NCI-H345 (cell line): ENCODE data around the gene ARL15.
"Not testable (repeated sequence)": the region's sequence is repeated elsewhere in the genome, so short reads cannot be mapped to it uniquely, and the experiment has no call there.

ENCODE experiments used
- DNase-seq: peaks from one replicate; lab custom pipeline; 2025; lab: John Stamatoyannopoulos, UW

The ARL15 gene

DNA sequence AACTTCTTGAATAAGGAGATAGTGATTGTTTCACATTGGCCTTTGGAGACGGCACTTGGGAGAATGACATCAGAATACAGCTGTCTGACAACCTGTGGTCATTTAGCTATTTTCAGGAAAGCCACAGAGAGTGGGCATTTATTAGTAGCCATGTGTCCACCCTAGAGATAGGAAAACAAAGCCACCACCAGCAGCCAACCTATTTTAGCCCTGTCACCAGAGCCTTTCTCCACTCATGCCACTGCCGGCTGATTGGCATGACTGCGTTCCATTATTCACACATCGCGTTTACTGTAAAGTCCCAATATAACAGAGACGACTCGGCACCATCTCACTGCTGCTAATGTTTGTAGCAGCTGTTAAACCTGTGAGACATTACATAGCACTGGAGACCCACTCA is 419.9 kb downstream of the ARL15 start:
- no peak for DNase-seq

DNA sequence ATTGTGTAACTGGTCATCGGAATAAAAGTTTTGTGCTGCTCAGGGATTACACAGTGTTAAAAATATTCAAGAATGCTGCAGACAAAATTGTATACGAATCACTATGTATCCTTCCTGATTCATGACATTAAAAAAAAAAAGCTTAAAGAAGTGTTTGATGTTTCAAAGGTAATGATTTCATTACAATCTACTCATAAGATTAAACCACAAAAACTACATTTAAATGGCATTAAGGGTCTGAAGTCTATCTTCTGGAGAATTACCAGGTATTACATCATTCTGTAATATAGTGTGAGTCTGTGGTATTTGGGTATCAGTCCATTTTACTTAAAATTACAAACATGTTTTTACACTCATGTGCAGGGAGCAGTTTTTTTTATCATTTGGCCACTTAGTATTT is 425.5 kb downstream of the ARL15 start:
- no peak for DNase-seq

DNA sequence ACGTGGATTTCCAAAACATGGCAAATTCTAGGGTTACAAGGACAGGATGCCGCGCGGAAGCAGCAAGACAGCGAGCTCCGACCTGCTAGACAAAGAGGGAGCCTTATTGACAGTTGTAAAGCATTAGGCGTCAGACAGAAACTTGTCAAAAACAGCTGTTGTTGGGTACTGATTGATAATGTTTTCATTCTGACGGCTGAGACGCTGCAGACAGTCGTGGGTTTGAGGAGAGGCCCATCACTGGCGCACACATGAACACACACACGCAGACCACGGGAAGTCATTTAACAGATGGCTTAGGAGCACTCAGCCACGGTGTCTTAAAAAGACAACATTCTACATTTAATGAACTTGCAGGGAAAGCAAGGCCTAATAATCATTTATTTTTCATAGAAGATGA is 426.0 kb downstream of the ARL15 start:
- DNase-seq = no peak

DNA sequence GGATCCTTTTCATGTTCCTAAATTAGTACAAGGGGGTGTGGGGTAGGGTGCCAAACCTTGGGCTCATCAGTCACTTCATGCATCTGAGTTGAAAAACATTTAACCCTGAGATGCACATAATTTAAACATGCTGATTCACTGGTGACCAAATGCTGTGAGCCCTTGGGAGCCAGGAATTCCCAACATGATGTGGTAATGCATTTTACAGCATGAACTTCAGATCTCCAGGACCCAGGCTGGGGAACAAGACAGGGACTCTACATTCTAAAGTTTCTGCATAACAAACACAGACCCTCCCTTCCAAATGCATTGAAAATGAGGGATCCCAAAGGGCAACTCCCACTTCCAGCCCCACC is 427.7 kb downstream of the ARL15 start:
- DNase-seq = no peak

DNA sequence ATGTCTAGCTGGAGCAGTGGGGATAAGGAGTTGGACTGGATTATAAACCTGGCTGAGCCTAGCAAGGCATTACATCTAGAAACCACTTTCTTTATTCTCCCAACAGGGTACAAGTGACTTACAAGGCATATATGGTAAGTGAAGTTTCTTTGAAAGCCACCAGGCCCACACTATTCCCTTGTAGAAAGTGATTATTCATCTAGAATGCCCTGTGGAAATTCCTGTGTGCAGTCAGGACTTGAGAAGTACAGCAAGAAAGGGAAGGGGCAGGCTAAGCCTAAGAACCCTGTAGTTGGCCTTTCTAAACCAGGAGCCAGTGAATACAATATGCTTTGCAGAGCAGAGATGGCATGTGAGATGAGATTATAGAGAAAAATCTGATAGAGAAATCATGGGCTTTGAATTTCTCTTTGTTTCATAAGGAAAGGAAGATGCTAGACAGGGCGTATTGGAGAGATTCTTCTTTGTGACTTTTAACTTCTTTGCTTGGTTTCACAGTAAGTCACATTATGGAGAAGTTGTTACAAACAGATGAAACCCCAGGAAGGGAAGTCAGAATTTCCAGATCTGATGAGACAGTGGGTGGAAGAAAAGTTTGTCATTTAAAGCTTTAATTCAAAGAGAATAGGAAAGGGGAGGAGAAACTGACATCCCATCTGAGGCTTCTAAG is 428.2 kb downstream of the ARL15 start:
- DNase-seq = no peak

DNA sequence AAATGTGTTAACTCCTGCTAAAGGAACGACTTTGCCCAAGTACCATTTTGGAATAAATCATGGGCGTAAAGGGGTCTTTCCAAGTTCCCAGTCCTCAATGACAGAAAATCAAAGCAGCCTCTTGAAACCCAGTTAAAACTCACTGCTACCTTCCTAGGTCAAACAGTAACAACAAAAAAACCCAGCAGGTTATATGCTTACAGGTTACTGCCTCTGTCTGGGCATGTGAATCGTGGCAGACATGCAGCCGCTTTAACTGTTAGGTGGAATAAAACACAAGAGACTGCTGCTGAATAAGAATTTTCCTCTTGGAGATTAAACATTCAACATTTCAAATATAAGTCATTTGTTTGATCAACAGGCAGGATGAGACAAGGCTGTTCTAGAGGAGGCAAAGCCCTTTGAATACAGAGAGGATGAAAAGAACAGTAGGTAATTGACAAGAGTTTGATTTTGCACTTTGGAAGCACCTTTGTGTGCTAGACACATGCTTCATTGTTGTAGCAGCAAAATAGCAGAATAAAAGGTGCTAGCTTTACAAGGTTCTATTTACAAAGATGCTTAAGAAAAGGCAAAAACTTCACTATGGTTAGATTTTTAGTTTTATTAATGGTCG is 430.6 kb downstream of the ARL15 start:
- DNase-seq = peak; percentile 88

DNA sequence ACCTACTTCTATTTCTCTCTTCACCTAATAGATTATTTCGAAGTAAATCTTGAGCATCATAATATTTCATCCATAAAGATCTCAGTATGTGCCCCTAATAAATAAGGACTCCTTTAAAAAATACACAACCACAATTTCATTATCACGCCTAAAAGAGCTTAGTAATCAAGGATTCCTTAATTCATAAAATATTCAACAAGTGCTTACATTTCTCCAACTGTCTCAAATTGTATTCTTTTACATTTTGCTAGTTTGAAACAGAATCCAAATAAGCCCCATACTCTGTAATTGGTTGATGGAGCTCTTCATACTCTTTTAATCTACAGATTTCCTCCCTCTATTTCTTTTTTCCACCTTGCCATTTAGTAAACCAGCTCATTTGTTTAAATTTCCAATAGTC is 432.4 kb downstream of the ARL15 start:
- no peak for DNase-seq

DNA sequence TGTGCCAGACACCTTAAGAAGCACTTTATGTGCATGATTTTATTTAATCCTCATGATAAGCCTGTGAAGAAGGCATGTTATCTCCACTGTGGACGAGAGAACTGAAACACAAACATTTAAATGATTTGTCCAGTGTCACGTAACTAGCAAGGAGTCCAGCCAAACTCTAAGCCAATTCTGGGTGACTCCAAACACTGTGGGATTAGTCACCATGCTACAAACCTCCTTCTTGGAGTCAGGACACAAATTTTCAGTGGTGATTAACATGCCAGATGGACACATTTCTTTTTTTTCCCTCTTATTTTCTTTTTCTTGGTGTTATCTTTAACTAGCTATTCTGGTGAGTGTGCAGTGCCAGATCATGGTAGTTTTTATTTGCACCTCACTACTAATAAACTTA is 433.1 kb downstream of the ARL15 start:
- DNase-seq = no peak

DNA sequence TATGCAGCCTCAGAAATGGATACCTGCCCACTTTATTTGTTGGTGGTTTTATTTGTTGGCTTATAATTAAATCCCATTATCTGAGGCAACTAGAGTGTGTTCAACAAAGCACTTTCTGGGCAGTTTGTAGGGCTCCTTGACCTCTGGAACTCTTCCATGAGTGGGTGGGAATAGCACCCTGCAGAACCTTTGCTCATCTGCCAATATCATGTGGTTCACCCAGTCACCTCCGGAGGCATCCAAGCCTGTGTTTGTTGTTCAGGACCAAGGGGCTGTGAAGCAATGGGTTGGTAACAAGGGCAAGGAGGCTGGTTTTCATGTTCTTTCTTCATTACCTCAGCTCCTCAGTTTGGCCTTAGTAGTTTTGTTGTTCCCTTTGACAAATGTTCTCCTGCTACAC is 436.0 kb downstream of the ARL15 start:
- no peak for DNase-seq

DNA sequence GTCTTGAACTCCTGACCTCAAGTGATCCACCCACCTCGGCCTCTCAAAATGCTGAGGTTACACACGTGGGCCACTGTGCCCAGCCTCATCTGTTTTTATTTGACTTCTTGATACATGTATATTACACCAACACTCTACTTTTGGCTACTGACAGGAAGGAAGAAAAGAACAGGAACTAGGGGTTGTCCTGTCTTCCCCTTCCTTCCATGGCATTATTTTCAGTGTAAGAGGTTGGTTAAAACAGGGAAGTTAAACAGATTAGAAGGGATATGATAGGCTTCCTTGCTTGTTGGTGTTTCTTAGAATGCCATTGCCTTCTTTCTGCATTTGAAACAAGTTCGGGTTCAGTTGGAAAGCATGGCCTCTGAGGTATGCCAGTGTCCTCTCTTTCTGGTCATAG is 437.1 kb downstream of the ARL15 start:
- no peak for DNase-seq

DNA sequence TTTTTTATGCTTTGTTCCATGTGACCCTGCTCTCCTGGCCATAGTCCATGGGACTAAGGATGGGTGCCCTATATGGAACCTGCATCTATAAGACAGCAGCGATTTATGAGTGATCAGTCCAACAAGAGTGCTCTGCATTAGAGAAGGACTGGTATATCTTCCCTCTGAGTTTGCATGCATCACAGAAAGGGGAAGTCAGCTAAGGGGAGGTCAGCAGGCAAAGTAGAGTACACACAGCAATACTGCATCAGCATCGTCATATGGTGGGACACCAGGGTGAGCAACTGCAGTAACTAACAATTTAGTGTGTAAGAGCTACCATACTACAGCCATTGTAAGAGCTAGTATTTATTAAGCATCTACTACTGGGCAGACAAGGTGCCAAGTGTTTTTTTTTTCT is 438.6 kb downstream of the ARL15 start:
- DNase-seq = no peak

DNA sequence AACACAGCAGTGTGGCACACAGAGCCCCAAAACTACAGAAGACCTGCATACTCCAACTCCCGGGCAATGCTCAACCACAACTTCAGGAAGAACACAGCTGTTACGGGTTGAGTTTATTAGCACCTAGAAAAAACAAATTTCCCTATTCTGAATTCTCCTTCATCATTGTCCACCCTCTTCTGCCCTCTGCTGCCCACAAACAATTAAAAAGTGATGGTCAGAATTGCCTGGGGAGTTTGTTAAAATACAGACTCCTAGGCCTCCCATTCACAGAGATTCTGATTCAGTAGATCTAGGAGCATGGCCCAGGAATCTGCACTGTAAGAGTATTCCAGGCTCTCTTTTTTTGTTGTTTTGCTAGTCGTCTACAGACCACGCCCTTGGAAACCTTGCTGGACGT is 439.3 kb downstream of the ARL15 start:
- DNase-seq = no peak

DNA sequence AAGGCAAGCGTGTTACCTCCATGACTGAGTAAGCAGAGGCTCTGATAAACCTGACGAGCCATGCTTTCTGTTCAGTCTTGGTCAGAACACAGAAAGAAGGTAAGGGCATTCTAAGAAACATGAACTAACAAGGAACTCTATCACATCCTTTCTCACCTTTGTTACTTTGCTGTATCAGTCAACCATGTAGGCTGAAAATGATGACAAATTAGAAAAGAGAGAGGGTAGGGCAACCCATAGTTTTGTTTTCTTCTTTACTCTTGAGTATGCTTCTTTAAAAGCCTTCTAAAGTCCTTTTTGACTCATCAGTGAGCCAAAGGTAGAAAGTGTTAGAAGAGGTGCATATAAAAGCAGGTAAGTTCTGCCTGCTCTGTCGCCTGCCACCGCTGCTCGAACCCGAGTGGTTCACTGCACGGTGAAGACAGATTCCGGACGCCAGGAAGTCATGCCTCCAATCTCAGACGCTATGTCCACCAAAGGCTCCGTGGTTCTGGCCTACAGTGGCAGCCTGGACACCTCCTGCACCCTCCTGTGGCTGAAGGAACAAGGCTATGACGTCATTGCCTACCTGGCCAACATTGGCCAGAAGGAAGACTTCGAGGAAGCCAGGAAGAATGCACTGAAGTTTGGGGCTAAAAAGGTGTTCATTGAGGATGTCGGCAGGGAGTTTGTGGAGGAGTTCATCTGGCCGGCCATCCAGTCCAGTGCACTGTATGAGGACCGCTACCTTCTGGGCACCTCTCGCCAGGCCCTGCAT is 451.5 kb downstream of the ARL15 start:
- no peak for DNase-seq

DNA sequence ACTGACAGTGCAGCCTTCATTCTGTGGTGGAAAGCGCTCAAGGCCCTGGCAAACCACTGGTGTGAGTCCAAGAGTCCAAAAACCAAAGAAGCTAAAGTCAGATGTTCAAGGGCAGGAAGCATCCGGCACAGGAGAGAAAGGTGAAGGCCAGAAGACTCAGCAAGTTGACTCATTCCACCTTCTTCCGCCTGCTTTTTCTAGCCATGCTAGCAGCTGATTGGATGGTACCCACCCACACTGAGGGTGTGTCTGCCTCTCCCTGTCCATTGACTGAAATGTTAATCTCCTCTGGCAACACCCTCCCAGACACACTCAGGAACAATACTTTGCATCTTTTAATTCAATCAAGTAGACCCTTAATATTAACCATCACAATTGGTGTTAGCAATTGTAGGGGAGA is 453.9 kb downstream of the ARL15 start:
- DNase-seq = no peak

DNA sequence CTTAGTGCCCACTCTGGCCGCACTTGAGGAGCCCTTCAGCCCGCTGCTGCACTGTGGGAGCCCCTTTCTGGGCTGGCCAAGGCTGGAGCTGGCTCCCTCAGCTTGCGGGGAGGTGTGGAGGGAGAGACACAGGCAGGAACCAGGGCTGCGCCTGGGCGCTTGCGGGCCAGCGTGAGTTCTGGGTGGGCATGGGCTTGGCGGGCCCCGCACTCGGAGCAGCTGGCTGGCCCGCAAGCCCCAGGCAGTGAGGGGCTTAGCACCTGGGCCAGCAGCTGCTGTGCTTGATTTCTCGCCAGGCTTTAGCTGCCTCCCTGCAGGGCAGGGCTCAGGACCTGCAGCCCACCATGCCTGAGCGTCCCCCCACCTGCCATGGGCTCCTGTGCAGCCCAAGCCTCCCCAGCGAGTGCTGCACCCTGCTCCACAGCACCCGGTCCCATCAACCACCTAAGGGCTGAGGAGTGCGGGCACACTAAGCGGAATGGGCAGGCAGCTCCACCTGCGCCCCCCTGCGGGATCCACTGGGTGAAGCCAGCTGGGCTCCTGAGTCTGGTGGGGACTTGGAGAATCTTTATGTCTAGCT is 473.4 kb downstream of the ARL15 start:
- not testable (repeated sequence) for DNase-seq

DNA sequence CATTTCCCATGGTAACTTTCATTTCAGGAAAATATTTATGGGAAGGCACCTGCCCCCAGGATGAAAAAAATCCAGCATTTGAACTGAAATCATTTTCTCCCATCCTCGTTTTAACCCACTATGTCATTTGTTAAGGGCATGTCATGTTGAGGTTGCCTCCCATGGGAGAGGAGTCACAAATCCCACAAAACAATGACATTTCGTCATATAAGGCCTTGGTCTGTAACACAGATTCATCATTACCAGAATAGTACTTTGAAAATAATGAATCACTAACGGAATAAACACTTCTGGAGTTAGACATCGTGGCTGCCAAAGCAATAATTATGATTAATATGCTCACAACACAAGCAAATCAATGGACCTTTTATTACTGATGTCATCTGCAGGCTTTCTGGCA is 475.9 kb downstream of the ARL15 start:
- DNase-seq = no peak
